Ovary (tissue), 3 donors: ENCODE measurements around the gene CYCS.

ENCODE experiments used
- POLR2A ChIP-seq: fragments of 450-650 bp; IDR thresholded peaks from one replicate; pipeline ENCODE4 v1.6.1; 2017; ENCODE audit warnings: antibody characterized with exemption, mild to moderate bottlenecking, moderate library complexity
- TF ChIP-seq, protein P1 (sequence below), 3 donors: fragments of 450-650 bp in 2 of 3; fragments of 200-600 bp in 1 of 3; IDR thresholded peaks; one replicate each; pipeline versions ENCODE4 v1.5.1 to v1.8.0; 2016 to 2022; ENCODE audit warnings: antibody characterized with exemption in 3 of 3, mild to moderate bottlenecking in 1 of 3
- donor health status: DM: no; HTN: no; CAD: no.

DNA sequence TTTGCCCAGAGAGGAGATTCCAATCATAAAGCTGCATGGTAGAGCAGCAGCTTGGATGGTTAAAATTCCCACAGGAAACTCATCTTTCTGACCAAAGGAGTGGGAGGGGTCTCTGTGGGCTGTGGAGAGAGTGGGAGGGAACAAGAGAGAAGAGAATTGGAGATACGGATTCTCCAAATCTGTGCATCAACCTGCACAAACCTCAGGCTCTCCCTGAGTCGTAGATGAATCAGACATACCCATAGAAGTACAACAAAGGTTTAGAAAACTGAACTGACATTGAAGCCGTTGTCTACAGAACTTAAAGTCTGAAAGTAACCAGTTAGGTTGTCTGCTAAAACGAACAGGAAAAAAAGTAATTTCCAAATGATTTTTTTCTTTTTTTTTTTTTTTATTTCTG is 41.9 kb downstream of the CYCS start:
- TF ChIP-seq, protein P1, sequence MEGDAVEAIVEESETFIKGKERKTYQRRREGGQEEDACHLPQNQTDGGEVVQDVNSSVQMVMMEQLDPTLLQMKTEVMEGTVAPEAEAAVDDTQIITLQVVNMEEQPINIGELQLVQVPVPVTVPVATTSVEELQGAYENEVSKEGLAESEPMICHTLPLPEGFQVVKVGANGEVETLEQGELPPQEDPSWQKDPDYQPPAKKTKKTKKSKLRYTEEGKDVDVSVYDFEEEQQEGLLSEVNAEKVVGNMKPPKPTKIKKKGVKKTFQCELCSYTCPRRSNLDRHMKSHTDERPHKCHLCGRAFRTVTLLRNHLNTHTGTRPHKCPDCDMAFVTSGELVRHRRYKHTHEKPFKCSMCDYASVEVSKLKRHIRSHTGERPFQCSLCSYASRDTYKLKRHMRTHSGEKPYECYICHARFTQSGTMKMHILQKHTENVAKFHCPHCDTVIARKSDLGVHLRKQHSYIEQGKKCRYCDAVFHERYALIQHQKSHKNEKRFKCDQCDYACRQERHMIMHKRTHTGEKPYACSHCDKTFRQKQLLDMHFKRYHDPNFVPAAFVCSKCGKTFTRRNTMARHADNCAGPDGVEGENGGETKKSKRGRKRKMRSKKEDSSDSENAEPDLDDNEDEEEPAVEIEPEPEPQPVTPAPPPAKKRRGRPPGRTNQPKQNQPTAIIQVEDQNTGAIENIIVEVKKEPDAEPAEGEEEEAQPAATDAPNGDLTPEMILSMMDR (IDR thresholded peaks at IDR 0.05), result no peak
- TF ChIP-seq POLR2A, result no peak
